Thoracic aorta (tissue), 2 donors: ENCODE data around the gene TMEM212. TPM values are rescaled to one million over a fixed set of nuclear protein-coding genes. Genes with fewer than 3 reads are reported as not detected.

Experiments used
- ATAC-seq: fragments of 150-250 bp; one replicate; pipeline ENCODE4 v1.8.0; 2017; ENCODE audit warnings: low read depth; ENCODE audit not compliant: insufficient number of reproducible peaks, low FRiP score
- DNase-seq: peaks from one replicate; pipeline ENCODE4 v3.0.0-alpha.2; 2020; ENCODE audit warnings: low spot score
- H3K27ac ChIP-seq, 2 donors: fragments of 200-600 bp; sonication (generic); 1 replicate in 1 of 2; 2 replicates in 1 of 2; pipeline ENCODE4 v1.5.1; 2016; ENCODE audit warnings: mild to moderate bottlenecking in 2 of 2, moderate library complexity in 2 of 2
- H3K27me3 ChIP-seq: fragments of 200-600 bp; sonication (generic); replicated peaks from 2 replicates; pipeline ENCODE4 v1.6.0; 2016; ENCODE audit warnings: mild to moderate bottlenecking; ENCODE audit not compliant: insufficient read depth
- H3K36me3 ChIP-seq: fragments of 200-600 bp; sonication (generic); one replicate; pipeline ENCODE4 v1.5.1; 2016
- H3K4me1 ChIP-seq, 2 donors: fragments of 200-600 bp; sonication (generic); 1 replicate in 1 of 2; 2 replicates in 1 of 2; pipeline versions ENCODE4 v1.5.1 to v1.6.0; 2016; ENCODE audit warnings: low read depth in 2 of 2, mild to moderate bottlenecking in 1 of 2; ENCODE audit not compliant: control insufficient read depth in 1 of 2
- H3K4me3 ChIP-seq: fragments of 200-600 bp; sonication (generic); 2 replicates; pipeline ENCODE4 v1.5.1; 2016; ENCODE audit warnings: mild to moderate bottlenecking
- H3K9me3 ChIP-seq: fragments of 200-600 bp; sonication (generic); 2 replicates; pipeline ENCODE4 v1.5.1; 2016
- total RNA-seq, 2 donors: library from RNA; depleted of rRNA; stranded (reverse); fragments of >200 nt; gene quantifications; one replicate each; pipeline versions ENCODE4 v1.1.0 to v1.2.3, GENCODE V29; 2016
- TF ChIP-seq, protein P1 (sequence below): fragments of 200-600 bp; sonication (generic); IDR thresholded peaks from one replicate; pipeline ENCODE4 v1.5.1; 2019; ENCODE audit warnings: antibody characterized with exemption

TMEM212 gene
- total RNA-seq, 2 donors from 2014 or later = not detected

DNA sequence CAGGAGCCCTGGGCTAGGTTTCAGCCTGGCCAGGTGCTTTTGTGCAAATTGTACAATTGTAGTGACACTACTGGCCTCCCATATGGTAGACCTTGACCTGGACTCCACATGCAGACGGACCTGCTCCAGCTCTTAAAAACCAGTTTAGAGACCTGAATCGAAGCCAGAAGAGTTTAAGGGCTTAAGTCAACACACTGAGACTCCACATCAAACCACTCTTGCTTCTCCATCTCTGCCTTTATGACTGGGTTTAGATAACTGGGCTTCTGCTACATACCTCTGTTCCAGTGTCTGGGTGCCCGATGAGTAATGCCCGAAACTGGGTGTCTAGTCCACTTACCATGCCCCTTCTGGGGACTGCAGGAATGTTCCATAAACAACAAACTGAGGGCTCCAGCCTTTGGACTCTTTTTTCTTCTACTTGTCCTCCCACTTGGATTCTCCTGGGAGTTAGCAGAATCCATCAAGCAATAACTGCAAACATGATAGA, 32.8 kb downstream of the TMEM212 start:
- H3K36me3 ChIP-seq = no peaks in the 10 kb centered on the region
- H3K27me3 ChIP-seq = no peaks in the 10 kb centered on the region
- H3K4me1 ChIP-seq = peaks cover 35 to 52% of the 10 kb centered on the region in 2 donors
- TF ChIP-seq, protein P1, sequence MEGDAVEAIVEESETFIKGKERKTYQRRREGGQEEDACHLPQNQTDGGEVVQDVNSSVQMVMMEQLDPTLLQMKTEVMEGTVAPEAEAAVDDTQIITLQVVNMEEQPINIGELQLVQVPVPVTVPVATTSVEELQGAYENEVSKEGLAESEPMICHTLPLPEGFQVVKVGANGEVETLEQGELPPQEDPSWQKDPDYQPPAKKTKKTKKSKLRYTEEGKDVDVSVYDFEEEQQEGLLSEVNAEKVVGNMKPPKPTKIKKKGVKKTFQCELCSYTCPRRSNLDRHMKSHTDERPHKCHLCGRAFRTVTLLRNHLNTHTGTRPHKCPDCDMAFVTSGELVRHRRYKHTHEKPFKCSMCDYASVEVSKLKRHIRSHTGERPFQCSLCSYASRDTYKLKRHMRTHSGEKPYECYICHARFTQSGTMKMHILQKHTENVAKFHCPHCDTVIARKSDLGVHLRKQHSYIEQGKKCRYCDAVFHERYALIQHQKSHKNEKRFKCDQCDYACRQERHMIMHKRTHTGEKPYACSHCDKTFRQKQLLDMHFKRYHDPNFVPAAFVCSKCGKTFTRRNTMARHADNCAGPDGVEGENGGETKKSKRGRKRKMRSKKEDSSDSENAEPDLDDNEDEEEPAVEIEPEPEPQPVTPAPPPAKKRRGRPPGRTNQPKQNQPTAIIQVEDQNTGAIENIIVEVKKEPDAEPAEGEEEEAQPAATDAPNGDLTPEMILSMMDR = no peak
- H3K4me3 ChIP-seq = no peak overlapping the region
- H3K27ac ChIP-seq = peak overlapping the region; percentile 11 to 77
- no peak for ATAC-seq
- DNase-seq = no peak
- H3K9me3 ChIP-seq = no peaks in the 10 kb centered on the region

DNA sequence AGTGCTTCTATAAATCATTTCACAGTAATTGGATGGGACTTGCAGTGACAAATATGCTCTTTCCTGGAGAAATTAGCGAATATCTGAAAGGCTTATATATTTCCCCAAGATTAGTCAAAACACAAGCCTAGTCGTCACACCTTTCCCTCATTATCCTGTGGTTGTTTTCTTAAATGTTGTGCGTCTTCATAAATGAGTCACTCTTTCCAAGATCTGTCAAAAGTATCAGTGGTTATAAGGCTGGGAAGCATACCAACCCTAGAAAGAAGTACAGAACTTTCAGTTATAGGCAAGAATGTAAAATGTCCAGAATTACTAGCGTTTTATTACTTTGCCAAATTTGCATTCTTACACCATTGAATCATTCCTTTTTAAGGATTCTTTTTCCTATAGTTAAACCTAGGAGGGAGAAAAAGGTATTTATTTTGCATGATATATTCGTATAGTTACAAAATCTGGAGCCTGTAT, 33.6 kb downstream of the TMEM212 start:
- Histone ChIP-seq H3K9me3 (no peaks in the 10 kb centered on the region), H3K36me3 (no peaks in the 10 kb centered on the region), H3K4me3 (peak overlapping the region; percentile 17), H3K27ac (peak overlapping the region; percentile 32 to 77), H3K4me1 (peaks cover 35 to 52% of the 10 kb centered on the region in 2 donors), H3K27me3 (no peaks in the 10 kb centered on the region)
- DNase-seq (no peak), ATAC-seq (no peak)
- TF ChIP-seq, protein P1 = no peak

DNA sequence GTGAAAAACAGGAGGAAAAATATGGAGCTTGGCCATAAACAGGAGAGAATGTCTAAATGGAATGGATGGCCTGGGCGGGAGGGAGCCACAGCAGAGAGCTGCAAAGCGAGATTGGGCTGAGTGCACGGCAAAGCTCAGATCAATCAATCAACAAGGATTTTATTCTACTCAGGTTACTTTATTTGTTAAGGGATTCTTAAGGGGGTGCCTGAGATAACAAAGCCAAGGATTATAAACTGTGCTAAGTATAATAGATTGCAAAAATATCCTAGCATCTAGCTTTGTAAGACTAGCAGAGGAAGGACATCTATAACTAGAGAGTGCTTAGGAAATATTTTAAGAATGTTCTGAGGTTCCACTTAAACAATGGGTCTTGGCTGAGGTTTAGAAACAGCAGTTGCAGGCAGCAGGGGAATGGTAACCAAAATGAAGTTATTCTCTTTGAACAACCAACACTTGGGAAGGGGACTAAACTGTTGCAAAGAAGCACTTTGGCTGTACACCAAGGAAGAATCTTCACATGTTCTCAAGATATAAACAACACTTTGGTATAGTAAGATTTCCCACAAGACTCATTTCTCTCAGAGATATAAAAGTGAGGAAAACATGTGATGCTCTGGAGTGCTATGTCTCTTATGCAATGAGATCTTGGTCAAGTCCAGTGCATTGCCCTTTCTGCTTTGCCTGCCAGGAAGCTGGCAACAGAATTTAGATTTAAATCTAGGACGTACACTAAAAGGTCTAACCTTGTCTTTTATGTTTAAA, 35.5 kb downstream of the TMEM212 start:
- no peaks in the 10 kb centered on the region for H3K9me3 ChIP-seq
- TF ChIP-seq, protein P1 = no peak
- H3K27me3 ChIP-seq = no peaks in the 10 kb centered on the region
- H3K4me3 ChIP-seq = no peak overlapping the region
- H3K4me1 ChIP-seq = peaks cover 35 to 52% of the 10 kb centered on the region in 2 donors
- DNase-seq (no peak), ATAC-seq (no peak)
- H3K27ac ChIP-seq = peak overlapping the region in 1 of 2 donors; percentile 35
- H3K36me3 ChIP-seq = no peaks in the 10 kb centered on the region

DNA sequence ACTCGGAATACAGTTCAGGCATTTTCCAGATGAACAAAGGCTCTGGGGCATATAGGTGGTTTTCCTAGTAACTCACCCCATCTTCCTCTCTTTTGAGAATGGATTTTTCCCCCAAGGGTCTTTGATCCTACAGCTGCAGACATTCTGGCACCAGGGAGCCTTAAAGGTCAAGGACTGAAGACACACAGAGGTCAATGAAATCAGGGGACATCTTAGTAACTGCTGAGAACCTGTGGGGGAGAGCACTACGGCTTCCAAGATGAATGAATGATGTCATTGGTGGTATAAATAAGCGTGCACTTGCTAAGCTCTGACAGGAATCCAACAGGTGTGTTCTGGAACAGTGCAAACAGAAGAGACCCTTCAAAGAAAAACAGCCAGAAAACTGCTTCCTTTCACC, 36.3 kb downstream of the TMEM212 start:
- Histone ChIP-seq H3K4me3 (no peak overlapping the region), H3K27ac (no peak overlapping the region), H3K4me1 (peaks cover 35 to 47% of the 10 kb centered on the region in 2 donors)

More for the DNA sequence above, 36.3 kb downstream of the TMEM212 start:
- Histone ChIP-seq H3K9me3 (no peaks in the 10 kb centered on the region), H3K36me3 (no peaks in the 10 kb centered on the region), H3K27me3 (no peaks in the 10 kb centered on the region)
- TF ChIP-seq, protein P1 = no peak
- no peak for ATAC-seq
- no peak for DNase-seq
